ENCODE results near the gene FNDC1.

The FNDC1 gene

DNA sequence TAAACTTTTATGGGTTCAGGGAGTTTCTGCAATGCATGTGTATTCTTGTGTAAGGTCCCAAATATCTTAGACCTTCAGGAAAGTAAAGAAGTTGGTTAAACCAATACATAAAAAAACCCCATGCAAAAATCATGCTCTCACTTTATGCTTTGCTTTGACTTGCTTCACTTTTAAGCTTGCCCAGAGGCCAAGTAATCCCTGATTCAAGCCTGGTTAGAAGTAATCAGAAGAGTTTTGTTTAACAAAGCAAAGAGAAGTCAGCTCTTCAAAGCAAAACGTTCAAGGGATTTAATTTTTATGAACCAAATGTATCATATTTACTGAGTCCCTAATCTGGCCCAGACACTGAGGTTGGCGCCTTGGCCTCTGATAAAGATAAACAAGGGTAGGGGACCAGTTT is 26.7 kb upstream of the FNDC1 start:
- DNase-seq = no peak
- TF ChIP-seq GATA1 (IDR thresholded peaks at IDR 0.05; ENCODE audit: low read depth, low read length) = no peak
- TF ChIP-seq POLR2A (IDR thresholded peaks at IDR 0.05; ENCODE audit: low read length) = no peak

DNA sequence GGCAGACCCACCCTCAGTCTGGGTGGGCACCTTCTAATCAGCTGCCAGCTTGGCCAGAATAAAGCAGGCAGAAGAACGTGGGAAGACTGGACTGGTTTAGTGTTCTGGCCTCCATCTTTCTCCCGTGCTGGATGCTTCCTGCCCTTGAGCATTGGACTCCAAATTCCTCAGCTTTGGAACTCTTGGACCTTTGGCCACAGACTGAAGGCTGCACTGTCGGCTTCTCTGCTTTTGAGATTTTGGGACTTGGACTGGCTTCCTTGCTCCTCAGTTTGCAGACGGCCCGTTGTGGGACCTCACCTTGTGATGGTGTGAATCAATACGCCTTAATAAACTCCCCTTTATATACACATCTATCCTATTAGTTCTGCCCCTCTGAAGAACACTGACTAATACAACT is 20.6 kb upstream of the FNDC1 start:
- TF ChIP-seq POLR2A (IDR thresholded peaks at IDR 0.05; ENCODE audit: low read length) (no peak), GATA1 (IDR thresholded peaks at IDR 0.05; ENCODE audit: low read depth, low read length) (no peak)
- DNase-seq = no peak

GRCh38 chr6:159149641-159150040 is 19.6 kb upstream of the FNDC1 start:
- no peak for DNase-seq
- TF ChIP-seq GATA1 (IDR thresholded peaks at IDR 0.05; ENCODE audit: low read depth, low read length) (no peak), POLR2A (IDR thresholded peaks at IDR 0.05; ENCODE audit: low read length) (no peak)

DNA sequence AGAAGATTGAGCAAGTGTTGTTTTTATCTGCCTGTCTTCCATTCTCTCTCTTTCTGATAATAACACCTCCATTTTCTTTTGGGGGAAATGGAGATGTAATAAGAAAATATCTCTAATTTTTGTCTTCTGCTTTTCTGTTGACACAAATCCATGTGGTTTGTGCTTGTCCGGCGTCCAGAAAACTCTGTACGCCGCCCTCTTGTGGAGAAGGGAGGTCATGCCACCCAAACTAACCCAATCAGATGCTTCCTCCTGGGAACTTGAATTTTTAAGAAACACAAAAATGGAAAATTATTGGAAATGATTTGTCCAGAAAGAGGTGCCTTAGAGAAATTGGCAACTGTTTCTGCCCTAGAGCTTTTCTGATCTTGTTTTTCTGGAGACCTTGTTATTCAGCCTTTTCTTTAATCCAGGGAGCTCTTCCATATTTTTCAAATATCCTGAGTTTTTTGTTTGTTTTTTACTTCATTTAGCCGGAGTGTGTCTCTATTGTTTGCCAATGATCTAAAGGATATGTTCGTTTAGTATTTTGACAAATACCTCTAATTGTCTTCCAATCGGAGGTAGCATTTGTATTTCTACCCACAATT is 17.8 kb upstream of the FNDC1 start:
- peak; percentile 36 to 58 for DNase-seq
- no peak for TF ChIP-seq GATA1 (IDR thresholded peaks at IDR 0.05; ENCODE audit: low read depth, low read length)
- TF ChIP-seq POLR2A (IDR thresholded peaks at IDR 0.05; ENCODE audit: low read length) = no peak

- no peak for DNase-seq
- TF ChIP-seq GATA1 (IDR thresholded peaks at IDR 0.05; ENCODE audit: low read depth, low read length) (no peak), POLR2A (IDR thresholded peaks at IDR 0.05; ENCODE audit: low read length) (no peak)
Observed at GRCh38 chr6:159152041-159152440, 17.2 kb upstream of the FNDC1 start.

DNA sequence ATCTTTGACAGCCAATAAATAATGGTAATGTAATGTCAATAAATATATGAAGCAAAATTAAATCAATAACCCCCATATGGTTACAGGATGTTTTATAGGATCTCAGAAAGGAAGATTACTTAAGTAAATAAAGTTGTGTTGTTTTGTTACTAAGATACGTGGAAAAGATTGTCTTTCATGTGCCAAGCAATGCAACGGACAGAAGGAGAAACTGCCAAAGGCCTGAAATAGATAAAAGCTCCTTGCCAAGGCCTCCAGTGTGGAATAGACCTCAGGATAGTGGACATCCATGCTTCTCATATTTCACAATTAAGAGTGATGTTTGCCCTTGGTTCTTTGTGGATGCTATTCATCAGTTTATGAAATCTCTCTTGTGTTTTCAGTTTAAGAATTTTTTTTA is 16.4 kb upstream of the FNDC1 start:
- TF ChIP-seq GATA1 (IDR thresholded peaks at IDR 0.05; ENCODE audit: low read depth, low read length) (no peak), POLR2A (IDR thresholded peaks at IDR 0.05; ENCODE audit: low read length) (no peak)
- no peak for DNase-seq

GRCh38 chr6:159155679-159156078 is 13.5 kb upstream of the FNDC1 start:
- no peak for DNase-seq
- no peak for TF ChIP-seq GATA1 (IDR thresholded peaks at IDR 0.05; ENCODE audit: low read depth, low read length)
- no peak for TF ChIP-seq POLR2A (IDR thresholded peaks at IDR 0.05; ENCODE audit: low read length)

GRCh38 chr6:159156089-159156488 is 13.1 kb upstream of the FNDC1 start:
- no peak for DNase-seq
- TF ChIP-seq POLR2A (IDR thresholded peaks at IDR 0.05; ENCODE audit: low read length) (no peak), GATA1 (IDR thresholded peaks at IDR 0.05; ENCODE audit: low read depth, low read length) (no peak)

DNA sequence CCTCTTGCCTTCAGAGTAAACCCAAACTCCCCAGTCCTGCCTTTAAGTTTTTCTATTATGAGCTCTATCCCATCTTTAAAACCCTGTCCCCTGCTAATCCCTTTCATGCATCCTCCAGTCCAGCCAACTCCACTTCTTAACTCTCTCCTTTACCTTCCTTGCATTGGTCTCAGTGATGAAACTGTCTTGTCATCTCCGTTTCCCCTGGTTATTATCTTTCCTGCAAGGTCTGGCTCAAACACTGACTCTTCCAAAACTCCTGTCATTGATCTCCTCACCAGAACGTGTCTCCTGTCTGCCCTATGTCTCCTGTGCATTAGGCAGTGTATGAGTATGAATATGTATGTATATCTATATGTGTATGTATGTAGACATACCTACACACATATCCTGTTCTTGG is 11.8 kb upstream of the FNDC1 start:
- DNase-seq = no peak
- TF ChIP-seq GATA1 (IDR thresholded peaks at IDR 0.05; ENCODE audit: low read depth, low read length) (no peak), POLR2A (IDR thresholded peaks at IDR 0.05; ENCODE audit: low read length) (no peak)

DNA sequence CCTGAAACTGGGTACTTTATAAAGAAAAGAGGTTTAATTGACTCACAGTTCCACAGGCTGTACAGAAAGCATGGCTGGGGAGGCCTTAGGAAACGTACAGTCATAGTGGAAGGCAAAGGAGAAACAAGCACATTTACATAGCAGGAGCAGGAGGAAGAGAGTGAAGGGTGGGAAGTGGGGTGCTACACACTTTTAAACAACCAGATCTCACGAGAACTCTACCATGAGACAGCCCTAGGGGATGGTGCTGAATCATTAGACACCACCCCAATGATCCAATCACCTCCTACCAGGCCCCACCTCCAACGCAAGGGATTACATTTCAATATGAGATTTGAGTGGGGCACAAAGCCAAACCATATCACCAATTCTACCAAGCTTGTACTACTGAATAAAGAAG is 7.4 kb upstream of the FNDC1 start:
- TF ChIP-seq GATA1 (IDR thresholded peaks at IDR 0.05; ENCODE audit: low read depth, low read length) (no peak), POLR2A (IDR thresholded peaks at IDR 0.05; ENCODE audit: low read length) (no peak)
- no peak for DNase-seq

DNA sequence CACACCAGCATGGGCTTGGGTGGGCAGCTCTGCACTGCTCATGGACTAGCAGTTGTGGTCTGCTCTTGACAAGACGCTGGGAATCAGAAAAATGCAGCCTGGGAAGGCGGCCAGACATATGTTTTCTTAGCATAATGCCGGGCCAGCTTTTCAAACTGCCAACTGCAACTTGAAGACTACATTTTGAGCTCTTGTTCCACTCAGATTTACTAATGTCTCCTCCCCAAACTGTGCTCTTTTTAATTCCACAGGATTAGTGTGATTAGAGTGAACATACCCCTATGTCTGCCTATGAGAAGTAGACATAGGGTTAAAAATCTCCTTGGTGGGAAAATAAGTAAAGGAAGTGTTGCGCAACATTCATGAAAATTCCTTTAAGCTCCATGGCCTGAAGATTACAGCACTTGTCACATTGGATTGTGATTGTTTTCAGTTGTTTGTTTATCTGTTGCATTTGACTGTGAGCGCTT is 5.3 kb upstream of the FNDC1 start:
- TF ChIP-seq POLR2A (IDR thresholded peaks at IDR 0.05; ENCODE audit: low read length) = no peak
- TF ChIP-seq GATA1 (IDR thresholded peaks at IDR 0.05; ENCODE audit: low read depth, low read length) = no peak
- no peak for DNase-seq

DNA sequence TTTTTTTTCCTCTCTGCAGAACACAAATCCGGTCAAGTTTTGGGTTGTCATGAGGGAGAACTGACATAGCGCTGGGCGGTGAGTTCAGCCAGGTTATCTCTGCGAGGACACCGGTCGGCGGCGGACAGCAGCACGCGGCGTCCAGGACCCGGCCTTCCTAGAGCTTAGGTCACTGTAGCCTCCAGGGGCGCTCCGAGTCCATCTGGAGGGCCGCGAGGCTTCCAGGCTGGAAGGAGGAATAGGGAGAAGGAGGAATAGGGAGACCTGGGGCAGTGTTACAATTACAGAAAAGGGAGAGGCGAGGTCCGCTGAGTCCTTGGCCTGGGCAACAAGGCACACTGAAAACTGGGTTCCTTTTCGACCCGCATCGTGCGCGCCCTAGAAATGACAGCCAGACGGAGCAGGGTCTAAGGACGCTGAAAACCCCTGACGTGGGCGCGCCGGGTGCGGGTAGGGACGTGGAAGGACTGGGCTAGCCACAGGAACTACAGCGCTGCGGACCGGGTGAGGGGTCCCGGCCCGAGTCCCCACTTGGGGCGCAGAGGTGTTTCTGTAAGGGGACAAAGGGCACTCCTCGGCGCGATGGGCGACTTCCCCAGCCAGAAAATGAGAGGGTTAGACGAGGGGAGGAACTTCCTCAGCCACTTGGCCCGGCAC is 536 bp upstream of the FNDC1 start:
- peak in 1 of 2 experiments; percentile 8 for DNase-seq
- TF ChIP-seq GATA1 (IDR thresholded peaks at IDR 0.05; ENCODE audit: low read depth, low read length) = no peak
- TF ChIP-seq POLR2A (IDR thresholded peaks at IDR 0.05; ENCODE audit: low read length) = no peak

DNA sequence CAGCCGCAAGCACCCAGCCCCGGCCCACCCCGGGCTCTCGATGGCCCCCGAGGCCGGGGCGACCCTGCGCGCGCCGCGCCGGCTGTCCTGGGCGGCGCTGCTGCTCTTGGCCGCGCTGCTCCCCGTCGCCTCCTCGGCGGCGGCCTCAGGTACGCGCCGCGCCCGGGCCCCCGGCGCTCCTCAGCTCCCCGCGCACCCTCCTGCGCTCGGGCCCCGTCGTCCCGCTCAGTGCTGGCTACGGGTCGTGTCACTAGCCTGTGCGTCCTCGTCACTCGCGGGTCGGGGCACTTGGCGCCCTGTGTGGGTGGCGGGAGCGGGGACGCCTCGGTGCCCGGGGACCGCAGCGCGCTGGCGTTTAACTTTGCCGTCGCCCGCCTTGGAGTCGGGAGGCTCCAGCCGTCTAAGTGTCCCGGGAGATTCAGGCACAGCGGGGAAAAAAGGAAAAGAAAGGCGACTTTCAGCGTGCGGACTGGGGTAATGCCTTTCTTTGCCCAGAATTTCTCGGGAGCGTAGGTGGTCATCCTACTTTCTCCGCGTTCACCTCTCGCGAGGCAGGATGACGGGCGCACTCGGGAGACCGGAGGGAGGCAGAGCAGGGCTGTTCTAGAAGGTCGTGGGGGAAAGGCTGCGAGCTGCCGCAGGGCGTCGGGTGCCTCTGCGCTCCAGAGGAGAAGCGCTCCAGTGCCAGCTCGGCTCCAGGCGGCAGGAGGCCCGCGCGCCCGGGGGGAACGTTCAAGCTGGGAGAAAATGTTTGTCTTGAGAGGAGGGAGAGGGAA is 545 bp downstream of the FNDC1 start:
- TF ChIP-seq GATA1 (IDR thresholded peaks at IDR 0.05; ENCODE audit: low read depth, low read length) (no peak), POLR2A (IDR thresholded peaks at IDR 0.05; ENCODE audit: low read length) (no peak)
- no peak for DNase-seq

DNA sequence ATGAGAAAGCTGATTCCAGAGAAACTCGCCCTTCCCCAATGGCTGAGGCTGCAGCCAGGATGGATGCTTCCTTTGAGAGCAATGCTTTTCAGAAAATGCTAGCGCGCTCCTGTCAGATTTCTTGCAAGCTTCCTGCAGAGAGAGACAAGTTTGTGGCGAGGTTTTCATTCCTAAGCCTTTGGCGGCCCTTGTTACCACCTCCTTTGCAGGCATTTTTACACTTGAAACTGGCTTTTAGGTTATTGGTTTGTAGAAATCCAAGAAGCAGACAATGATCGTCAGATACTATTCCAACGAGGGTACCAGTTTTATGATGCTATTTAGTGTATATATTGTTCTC is 1.1 kb downstream of the FNDC1 start:
- TF ChIP-seq POLR2A (IDR thresholded peaks at IDR 0.05; ENCODE audit: low read length) (no peak), GATA1 (IDR thresholded peaks at IDR 0.05; ENCODE audit: low read depth, low read length) (no peak)
- DNase-seq = no peak

All from erythroblast (primary cell).